Right lobe of liver (tissue), 6 donors: ENCODE measurements around the gene STAB1. TPM values are rescaled to one million over a fixed set of nuclear protein-coding genes. Genes with fewer than 3 reads are reported as not detected.

Source experiments
- ATAC-seq, 4 donors: fragments of 200-7000 bp; cut with Tn5 transposase; one replicate each; pipeline ENCODE4 v1.9.1; 2020; ENCODE audit warnings: mild to moderate bottlenecking in 4 of 4, moderate library complexity in 4 of 4
- DNase-seq, 3 donors: peaks; one replicate each; pipeline ENCODE4 v3.0.0-alpha.2; 2020
- H3K27ac ChIP-seq, 3 donors: fragments of 200-600 bp; one replicate each; pipeline ENCODE4 v1.8.0; 2022
- H3K27me3 ChIP-seq, 2 donors: fragments of 200-600 bp; one replicate each; pipeline ENCODE4 v1.8.0; 2022
- H3K36me3 ChIP-seq, 4 donors: fragments of 200-600 bp; sonication (generic) in 1 of 4; one replicate each; pipeline versions ENCODE4 v1.5.1 to v1.8.0; 2017 to 2022; ENCODE audit warnings: control low read depth in 1 of 4
- H3K4me1 ChIP-seq, 4 donors: fragments of 200-600 bp; sonication (generic) in 1 of 4; one replicate each; pipeline versions ENCODE4 v1.5.1 to v1.8.0; 2017 to 2022; ENCODE audit warnings: control low read depth in 1 of 4
- H3K4me3 ChIP-seq, 3 donors: fragments of 200-600 bp; one replicate each; pipeline ENCODE4 v1.8.0; 2022
- H3K9me3 ChIP-seq, 4 donors: fragments of 200-600 bp; sonication (generic) in 1 of 4; one replicate each; pipeline versions ENCODE4 v1.5.1 to v1.8.0; 2017 to 2022; ENCODE audit warnings: control low read depth in 1 of 4
- POLR2A ChIP-seq: fragments of 450-650 bp; IDR thresholded peaks from one replicate; pipeline ENCODE4 v1.6.1; 2017; ENCODE audit warnings: antibody characterized with exemption, mild to moderate bottlenecking
- whole genome bisulfite sequencing: methylation state at CpG from one replicate; pipeline ENCODE4 v1.1.6; 2018; ENCODE audit warnings: low coverage, low lambda C conversion rate; ENCODE audit not compliant: insufficient coverage; ENCODE audit errors: missing lambda C conversion rate; 5-methylcytosine and 5-hydroxymethylcytosine counted together
- intact Hi-C, 2 donors: fragments of 100-400 bp; cut with DNase I; formaldehyde crosslinking; loops; one replicate each; pipeline versions ENCODE4 v1.11.2 to v1.14.1; 2022
- total RNA-seq, 6 experiments: library from RNA; depleted of rRNA in 2 of 6; stranded (reverse); fragments of >200 nt in 2 of 6; fragmentation: NEBNext Ultra II Directional in 3 of 6; extraction: Animal tissue kit (Norgen Biotek cat#: 25700) in 3 of 6; gene quantifications; one replicate each; pipeline versions ENCODE4 v1.1.0 to v1.2.4, GENCODE V29; 2016 to 2023
- TF ChIP-seq, protein P1 (sequence below), 4 donors: fragments of 200-600 bp in 3 of 4; fragments of 450-650 bp in 1 of 4; IDR thresholded peaks; one replicate each; pipeline versions ENCODE4 v1.5.1 to v1.8.0; 2016 to 2022; ENCODE audit warnings: antibody characterized with exemption in 4 of 4, mild to moderate bottlenecking in 2 of 4
- donor health status: DM: no; HTN: yes; CAD: no.
- donor health status: DM: no; HTN: no; CAD: no.
- donor health status: DM: no; HTN: no; CAD: no.
- donor health status: DM: no; HTN: yes; CAD: no.
- donor health status: DM: no; HTN: yes; CAD: no.

STAB1 gene
- total RNA-seq, 6 experiments from 2014 or later = 60.7 to 268 (median 92.5) TPM

- DNase-seq = peak; percentile 88 to 96 (median 95)
- TF ChIP-seq POLR2A = no peak
- TF ChIP-seq, protein P1, sequence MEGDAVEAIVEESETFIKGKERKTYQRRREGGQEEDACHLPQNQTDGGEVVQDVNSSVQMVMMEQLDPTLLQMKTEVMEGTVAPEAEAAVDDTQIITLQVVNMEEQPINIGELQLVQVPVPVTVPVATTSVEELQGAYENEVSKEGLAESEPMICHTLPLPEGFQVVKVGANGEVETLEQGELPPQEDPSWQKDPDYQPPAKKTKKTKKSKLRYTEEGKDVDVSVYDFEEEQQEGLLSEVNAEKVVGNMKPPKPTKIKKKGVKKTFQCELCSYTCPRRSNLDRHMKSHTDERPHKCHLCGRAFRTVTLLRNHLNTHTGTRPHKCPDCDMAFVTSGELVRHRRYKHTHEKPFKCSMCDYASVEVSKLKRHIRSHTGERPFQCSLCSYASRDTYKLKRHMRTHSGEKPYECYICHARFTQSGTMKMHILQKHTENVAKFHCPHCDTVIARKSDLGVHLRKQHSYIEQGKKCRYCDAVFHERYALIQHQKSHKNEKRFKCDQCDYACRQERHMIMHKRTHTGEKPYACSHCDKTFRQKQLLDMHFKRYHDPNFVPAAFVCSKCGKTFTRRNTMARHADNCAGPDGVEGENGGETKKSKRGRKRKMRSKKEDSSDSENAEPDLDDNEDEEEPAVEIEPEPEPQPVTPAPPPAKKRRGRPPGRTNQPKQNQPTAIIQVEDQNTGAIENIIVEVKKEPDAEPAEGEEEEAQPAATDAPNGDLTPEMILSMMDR (IDR thresholded peaks at IDR 0.05) = peak; percentile 71 to 82 (median 76)
- intact Hi-C loops = no loop called here
- 14% methylated on average over 8 of the region's 26 CpGs for WGBS
- Histone ChIP-seq H3K27me3 (no peaks in the 10 kb centered on the region), H3K36me3 (peaks cover 0 to 30% (median 14%) of the 10 kb centered on the region in 4 donors), H3K9me3 (no peaks in the 10 kb centered on the region), H3K4me3 (no peak overlapping the region), H3K4me1 (peaks cover 0 to 27% (median 10%) of the 10 kb centered on the region in 4 donors), H3K27ac (peak overlapping the region in 2 of 3 donors; percentile 38 to 52)
- peak; percentile 91 to 96 (median 92) for ATAC-seq
Observed at GRCh38 chr3:52471371-52472238, 23.5 kb upstream of the STAB1 start.

DNA sequence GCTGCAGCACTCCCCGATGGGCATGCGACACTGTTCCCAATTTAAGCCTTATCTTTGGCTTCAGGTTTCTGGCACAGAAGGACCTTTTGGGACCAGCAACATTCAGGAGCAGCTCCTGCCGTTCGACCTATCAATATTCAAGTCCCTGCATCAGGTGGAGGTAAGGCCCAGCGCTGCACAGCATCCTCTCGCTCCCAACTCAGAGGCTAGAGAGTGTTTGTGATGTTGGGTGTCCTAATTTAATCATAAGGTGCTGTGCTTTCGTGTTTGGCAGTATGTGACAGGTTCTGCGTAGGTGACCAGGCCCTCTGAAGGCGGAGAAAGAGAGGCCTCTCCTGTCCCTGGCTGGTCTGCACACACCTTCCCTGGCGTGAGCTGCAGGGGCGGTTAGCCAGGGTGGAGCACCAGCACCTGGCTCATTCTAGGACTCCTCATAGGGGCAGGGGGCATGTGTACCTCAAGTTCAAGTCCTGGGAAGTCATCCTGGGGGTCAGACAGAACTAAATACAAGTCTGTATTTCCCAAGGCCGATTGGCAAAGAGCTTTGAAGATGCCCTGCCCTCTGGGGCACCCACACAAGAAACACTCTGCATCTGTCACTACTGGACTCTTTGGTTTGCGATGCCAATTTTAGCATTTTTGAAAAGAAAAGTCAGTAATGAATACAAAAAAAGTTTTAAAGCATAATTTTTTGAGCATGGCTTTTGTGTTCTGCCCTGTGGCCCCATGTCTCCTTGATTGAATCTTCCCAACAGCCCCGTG, 22.7 kb upstream of the STAB1 start:
- DNase-seq = peak in 1 of 3 donors; percentile 14
- no peak for ATAC-seq
- no peak overlapping the region for H3K4me3 ChIP-seq
- peaks cover 0 to 27% (median 10%) of the 10 kb centered on the region in 4 donors for H3K4me1 ChIP-seq
- no peaks in the 10 kb centered on the region for H3K9me3 ChIP-seq
- no peaks in the 10 kb centered on the region for H3K27me3 ChIP-seq
- peaks cover 2 to 37% (median 18%) of the 10 kb centered on the region in 4 donors for H3K36me3 ChIP-seq
- 42% methylated on average over 9 of the region's 14 CpGs for WGBS
- no peak for TF ChIP-seq POLR2A
- TF ChIP-seq, protein P1 (IDR thresholded peaks at IDR 0.05) = no peak
- H3K27ac ChIP-seq = no peak overlapping the region
- intact Hi-C loops = no loop called here

DNA sequence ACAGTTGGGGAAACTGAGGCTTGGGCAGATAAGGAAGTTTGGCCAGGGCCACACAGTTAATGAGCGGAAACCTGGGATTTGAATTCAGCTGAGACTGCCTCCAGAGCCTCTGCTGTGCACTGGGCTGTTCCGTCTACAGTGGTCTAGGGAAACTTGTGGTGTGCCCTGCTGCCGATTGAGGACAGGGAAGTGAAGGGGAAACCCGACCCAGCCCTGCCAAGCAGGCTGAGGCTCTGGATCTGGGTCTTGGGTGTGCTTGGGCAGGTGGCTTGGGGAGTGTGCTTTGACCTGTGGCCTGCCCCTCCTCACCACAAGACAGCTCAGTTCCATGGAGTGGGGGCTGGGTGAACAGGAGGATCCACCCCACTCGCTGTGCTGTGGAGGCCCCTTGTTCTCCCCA, 22.1 kb upstream of the STAB1 start:
- WGBS = 90% methylated on average over 2 of the region's 5 CpGs
- H3K9me3 ChIP-seq = no peaks in the 10 kb centered on the region
- peaks cover 0 to 27% (median 10%) of the 10 kb centered on the region in 4 donors for H3K4me1 ChIP-seq
- no peak overlapping the region for H3K27ac ChIP-seq
- no peaks in the 10 kb centered on the region for H3K27me3 ChIP-seq
- TF ChIP-seq, protein P1 (IDR thresholded peaks at IDR 0.05) = no peak
- no peak for TF ChIP-seq POLR2A
- DNase-seq (peak in 1 of 3 donors; percentile 8), ATAC-seq (no peak)
- peaks cover 3 to 43% (median 21%) of the 10 kb centered on the region in 4 donors for H3K36me3 ChIP-seq
- H3K4me3 ChIP-seq = no peak overlapping the region
- intact Hi-C loops = no loop called here

DNA sequence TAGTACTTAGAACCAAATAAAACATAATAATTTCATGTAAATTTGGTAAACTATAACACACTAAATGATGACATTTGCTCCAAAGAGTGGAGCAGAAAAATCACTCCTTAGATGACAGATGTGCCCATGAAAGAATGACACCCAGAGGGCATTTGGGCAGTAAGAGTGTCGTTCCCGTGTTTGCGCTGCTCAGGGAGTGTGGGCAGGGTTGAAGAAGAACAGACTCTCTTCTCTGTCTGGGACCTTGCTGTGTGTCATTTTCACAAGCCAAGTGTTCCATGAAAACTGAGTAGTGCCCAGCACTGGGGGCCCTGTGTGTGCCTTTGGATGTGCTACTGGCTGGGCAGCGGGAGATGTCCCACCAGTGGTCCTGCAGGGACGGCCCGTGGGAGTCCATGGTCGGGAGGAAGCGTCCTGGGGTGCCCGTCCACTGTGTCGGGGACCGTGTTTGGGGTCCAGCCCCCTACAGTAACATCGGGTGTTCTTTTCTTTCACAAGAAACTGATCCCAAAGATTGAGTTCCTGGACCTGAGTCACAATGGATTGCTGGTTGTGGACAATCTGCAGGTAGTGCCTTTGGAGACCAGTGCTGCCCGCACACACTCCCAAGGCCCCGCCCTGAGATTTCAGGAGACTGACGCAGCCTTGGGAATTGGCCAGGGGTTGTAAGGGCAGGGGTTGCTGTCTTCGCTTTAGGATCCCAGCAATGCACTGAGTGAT, 17.9 kb upstream of the STAB1 start:
- intact Hi-C loops = no loop called here
- Histone ChIP-seq H3K4me3 (no peak overlapping the region), H3K27ac (no peak overlapping the region), H3K27me3 (no peaks in the 10 kb centered on the region), H3K36me3 (peaks cover 4 to 63% (median 36%) of the 10 kb centered on the region in 4 donors), H3K4me1 (peaks cover 0 to 11% (median 1%) of the 10 kb centered on the region in 4 donors), H3K9me3 (no peaks in the 10 kb centered on the region)
- WGBS = 73% methylated on average over 4 of the region's 16 CpGs
- TF ChIP-seq, protein P1 (IDR thresholded peaks at IDR 0.05) = no peak
- TF ChIP-seq POLR2A = no peak
- DNase-seq (no peak), ATAC-seq (no peak)
